HUES48 (cell line): ENCODE results near the gene NGEF.

Source experiments
- H3K27ac ChIP-seq: one replicate; pipeline ENCODE4 v1.7.0; 2013; ENCODE audit warnings: low read depth, low read length, inconsistent platforms
- H3K27me3 ChIP-seq: 2 replicates; pipeline ENCODE4 v1.6.1; 2013; ENCODE audit warnings: mild to moderate bottlenecking, low read length; ENCODE audit not compliant: control insufficient read depth, insufficient read depth
- H3K36me3 ChIP-seq: 2 replicates; pipeline ENCODE4 v1.6.1; 2013; ENCODE audit warnings: low read length; ENCODE audit not compliant: control insufficient read depth, insufficient read depth
- H3K4me1 ChIP-seq: 2 replicates; pipeline ENCODE4 v1.6.1; 2013; ENCODE audit warnings: mild to moderate bottlenecking, low read length; ENCODE audit not compliant: control insufficient read depth, insufficient read depth
- H3K4me3 ChIP-seq: 2 replicates; pipeline ENCODE4 v1.5.1; 2013; ENCODE audit warnings: mild to moderate bottlenecking, low read depth, low read length
- H3K9ac ChIP-seq: 2 replicates; pipeline ENCODE4 v1.6.1; 2013; ENCODE audit warnings: mild to moderate bottlenecking, low read depth, low read length, moderate library complexity
- H3K9me3 ChIP-seq: 2 replicates; pipeline ENCODE4 v1.6.1; 2013; ENCODE audit warnings: low read length; ENCODE audit not compliant: control insufficient read depth, insufficient read depth

Gene NGEF

DNA sequence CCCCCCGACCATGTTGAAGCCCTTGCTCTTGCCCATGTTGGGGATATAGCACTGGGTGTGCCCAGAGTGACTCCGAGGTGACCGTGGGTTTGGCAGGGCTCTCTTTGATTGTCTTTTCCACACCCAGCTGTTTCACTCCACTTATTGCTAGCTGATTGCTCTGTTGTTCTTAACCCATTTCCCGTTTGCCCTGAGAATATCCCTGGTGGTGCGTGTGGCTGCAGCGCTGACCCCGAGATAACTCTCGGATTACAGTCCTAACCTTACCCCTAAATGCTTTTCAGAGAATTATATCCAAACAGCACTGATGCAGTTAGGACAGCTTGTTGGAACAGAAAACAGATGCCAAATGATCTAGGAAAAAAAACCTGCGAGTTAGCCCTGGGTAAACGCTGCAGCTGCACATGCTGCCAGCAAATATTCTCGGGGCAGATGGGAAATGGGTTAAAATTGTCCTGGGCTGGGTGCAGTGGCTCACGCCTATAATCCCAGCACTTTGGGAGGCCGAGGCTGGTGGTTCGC, 177.3 kb downstream of the NGEF start:
- H3K27ac ChIP-seq = no peak overlapping the region
- peaks cover 88% of the 10 kb centered on the region for H3K36me3 ChIP-seq
- no peaks in the 10 kb centered on the region; the same call in 1 of the 2 replicates for H3K4me1 ChIP-seq
- no peaks in the 10 kb centered on the region for H3K27me3 ChIP-seq
- H3K4me3 ChIP-seq = no peak overlapping the region
- no peaks in the 10 kb centered on the region for H3K9me3 ChIP-seq
- H3K9ac ChIP-seq = no peak overlapping the region

DNA sequence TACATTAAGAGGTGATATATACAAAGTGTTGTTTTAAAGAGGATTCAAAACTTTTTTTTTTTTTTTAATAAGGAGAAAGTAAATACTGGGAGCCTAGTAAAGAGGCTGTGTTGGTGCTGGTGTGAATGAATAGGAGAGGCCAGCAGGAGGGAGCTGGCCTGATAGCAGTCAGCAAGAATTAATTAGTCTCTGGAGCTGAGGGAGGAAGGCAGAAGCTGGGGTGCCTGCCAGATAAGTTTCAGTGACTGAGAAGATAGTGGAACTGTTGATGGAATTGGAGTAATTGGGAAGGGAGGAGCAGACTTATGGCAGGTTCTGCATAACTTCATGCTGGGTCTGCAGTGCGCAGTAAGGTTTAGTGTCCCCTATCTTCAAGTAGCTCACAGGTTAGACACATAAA, 179.2 kb downstream of the NGEF start:
- Histone ChIP-seq H3K36me3 (peaks cover 87% of the 10 kb centered on the region), H3K4me1 (no peaks in the 10 kb centered on the region; the same call in 1 of the 2 replicates), H3K27me3 (no peaks in the 10 kb centered on the region), H3K9me3 (no peaks in the 10 kb centered on the region), H3K4me3 (no peak overlapping the region), H3K9ac (no peak overlapping the region), H3K27ac (no peak overlapping the region)

DNA sequence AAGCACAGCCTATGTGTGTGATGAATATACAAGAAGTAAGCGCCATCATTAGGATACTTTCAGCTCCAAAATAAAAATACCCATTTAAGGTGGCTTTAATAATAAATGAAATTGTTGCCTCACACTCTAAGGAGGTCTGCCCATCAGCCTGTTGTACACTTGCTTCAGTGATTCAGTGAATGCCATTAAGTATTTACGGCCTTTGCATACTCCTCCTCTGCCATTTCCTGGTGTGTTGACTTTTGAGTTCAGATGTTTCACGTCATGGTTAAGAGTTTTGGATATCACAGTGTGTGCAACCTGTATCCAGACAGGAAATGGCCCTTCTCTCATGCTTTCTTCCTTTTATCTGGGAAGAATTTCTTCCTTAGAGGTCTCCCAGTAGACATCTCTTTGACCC, 181.6 kb downstream of the NGEF start:
- peaks cover 79% of the 10 kb centered on the region for H3K36me3 ChIP-seq
- no peak overlapping the region for H3K4me3 ChIP-seq
- H3K4me1 ChIP-seq = no peaks in the 10 kb centered on the region
- H3K9me3 ChIP-seq = no peaks in the 10 kb centered on the region
- H3K27ac ChIP-seq = no peak overlapping the region
- no peak overlapping the region for H3K9ac ChIP-seq
- H3K27me3 ChIP-seq = no peaks in the 10 kb centered on the region

GRCh38 chr2:232829988-232830387, 183.1 kb downstream of the NGEF start:
- no peak overlapping the region for H3K9ac ChIP-seq
- no peaks in the 10 kb centered on the region for H3K27me3 ChIP-seq
- H3K9me3 ChIP-seq = no peaks in the 10 kb centered on the region
- H3K4me3 ChIP-seq = no peak overlapping the region
- peaks cover 74% of the 10 kb centered on the region for H3K36me3 ChIP-seq
- no peaks in the 10 kb centered on the region for H3K4me1 ChIP-seq
- H3K27ac ChIP-seq = no peak overlapping the region
